Liver (tissue), 9 donors: ENCODE results near the gene ZSCAN21. TPM values are rescaled to one million over a fixed set of nuclear protein-coding genes. Genes with fewer than 3 reads are reported as not detected.

ENCODE experiments used
- DNase-seq: peaks from one replicate; pipeline ENCODE4 v3.0.0-alpha.2; 2017; ENCODE audit warnings: low spot score
- H3K27ac ChIP-seq, 2 donors: one replicate each; pipeline ENCODE4 v1.7.0; 2013; ENCODE audit warnings: inconsistent platforms in 2 of 2, low read length in 2 of 2, control low read depth in 1 of 2, low read depth in 1 of 2, mild to moderate bottlenecking in 1 of 2
- H3K27me3 ChIP-seq, 4 donors: one replicate each; pipeline versions ENCODE4 v1.6.1 to v1.7.0; 2013; ENCODE audit warnings: low read length in 3 of 4, inconsistent platforms in 1 of 4, mild to moderate bottlenecking in 1 of 4, moderate library complexity in 1 of 4; ENCODE audit not compliant: control insufficient read depth in 4 of 4, insufficient read depth in 4 of 4
- H3K36me3 ChIP-seq, 4 donors: one replicate each; pipeline versions ENCODE4 v1.6.1 to v1.7.0; 2013; ENCODE audit warnings: low read length in 3 of 4, mild to moderate bottlenecking in 3 of 4, low read depth in 1 of 4, moderate library complexity in 1 of 4; ENCODE audit not compliant: control insufficient read depth in 4 of 4, insufficient read depth in 3 of 4
- H3K4me1 ChIP-seq, 4 donors: one replicate each; pipeline versions ENCODE4 v1.6.1 to v1.7.0; 2013; ENCODE audit warnings: low read length in 3 of 4, mild to moderate bottlenecking in 3 of 4, moderate library complexity in 1 of 4; ENCODE audit not compliant: control insufficient read depth in 4 of 4, insufficient read depth in 4 of 4
- H3K4me3 ChIP-seq, 3 donors: one replicate each; pipeline versions ENCODE4 v1.6.1 to v1.7.0; 2013; ENCODE audit warnings: low read length in 3 of 3, control low read depth in 1 of 3, low read depth in 1 of 3, mild to moderate bottlenecking in 1 of 3
- H3K9ac ChIP-seq, 2 donors: one replicate each; pipeline ENCODE4 v1.7.0; 2013; ENCODE audit warnings: low read length in 2 of 2, mild to moderate bottlenecking in 2 of 2, moderate library complexity in 2 of 2, control low read depth in 1 of 2, low read depth in 1 of 2
- H3K9me3 ChIP-seq, 4 donors: one replicate each; pipeline versions ENCODE4 v1.6.1 to v1.7.0; 2013; ENCODE audit warnings: low read length in 3 of 4; ENCODE audit not compliant: control insufficient read depth in 4 of 4
- ATF3 ChIP-seq: IDR thresholded peaks from 2 replicates; pipeline ENCODE4 v1.6.1; 2016; ENCODE audit warnings: antibody characterized with exemption
- CTCF ChIP-seq: fragments of 150-350 bp; IDR thresholded peaks from 2 replicates; pipeline ENCODE4 v1.5.1; 2017; ENCODE audit warnings: improper control_type of control experiment, low read depth, low read length; ENCODE audit not compliant: missing input control
- EGR1 ChIP-seq, 2 donors: IDR thresholded peaks; 2 replicates each; pipeline ENCODE4 v1.6.1; 2016 to 2018; ENCODE audit warnings: antibody characterized with exemption in 2 of 2, low read depth in 2 of 2
- FOXA1 ChIP-seq: IDR thresholded peaks from 2 replicates; pipeline ENCODE4 v1.6.1; 2016; ENCODE audit warnings: antibody characterized with exemption
- FOXA2 ChIP-seq: IDR thresholded peaks from 2 replicates; pipeline ENCODE4 v1.6.1; 2016; ENCODE audit warnings: antibody characterized with exemption
- HNF4A ChIP-seq, 2 donors: conservative IDR thresholded peaks; 2 replicates each; pipeline ENCODE4 v1.6.1; 2016; ENCODE audit warnings: antibody characterized with exemption in 2 of 2, mild to moderate bottlenecking in 2 of 2
- HNF4G ChIP-seq: IDR thresholded peaks from 2 replicates; pipeline ENCODE4 v1.6.1; 2016; ENCODE audit warnings: antibody characterized with exemption
- JUND ChIP-seq, 2 donors: IDR thresholded peaks; 2 replicates each; pipeline ENCODE4 v1.6.1; 2016; ENCODE audit warnings: antibody characterized with exemption in 2 of 2
- MAX ChIP-seq: IDR thresholded peaks from 2 replicates; pipeline ENCODE4 v1.6.1; 2016; ENCODE audit warnings: antibody characterized with exemption
- NR2F2 ChIP-seq: IDR thresholded peaks from 2 replicates; pipeline ENCODE4 v1.6.1; 2016; ENCODE audit warnings: antibody characterized with exemption
- RAD21 ChIP-seq, 2 donors: IDR thresholded peaks; 2 replicates each; pipeline ENCODE4 v1.6.1; 2016; ENCODE audit warnings: antibody characterized with exemption in 2 of 2, mild to moderate bottlenecking in 2 of 2
- REST ChIP-seq: IDR thresholded peaks from 2 replicates; pipeline ENCODE4 v1.6.1; 2016; ENCODE audit warnings: antibody characterized with exemption, mild to moderate bottlenecking
- RXRA ChIP-seq, 2 donors: IDR thresholded peaks; 2 replicates each; pipeline ENCODE4 v1.6.1; 2017 to 2018; ENCODE audit warnings: antibody characterized with exemption in 2 of 2, mild to moderate bottlenecking in 1 of 2
- SP1 ChIP-seq: IDR thresholded peaks from 2 replicates; pipeline ENCODE4 v1.6.1; 2018; ENCODE audit warnings: antibody characterized with exemption, mild to moderate bottlenecking
- TAF1 ChIP-seq: conservative IDR thresholded peaks from 2 replicates; pipeline ENCODE4 v1.6.1; 2016; ENCODE audit warnings: antibody characterized with exemption, mild to moderate bottlenecking
- YY1 ChIP-seq: IDR thresholded peaks from 2 replicates; pipeline ENCODE4 v1.6.1; 2016; ENCODE audit warnings: antibody characterized with exemption, mild to moderate bottlenecking
- ZBTB33 ChIP-seq: IDR thresholded peaks from 2 replicates; pipeline ENCODE4 v1.6.1; 2016; ENCODE audit warnings: antibody characterized with exemption
- WGBS: extraction: QIAGEN DNeasy Blood & Tissue Kit; methylation state at CpG from one replicate; pipeline ENCODE4 v1.1.7; 2013; 5-methylcytosine and 5-hydroxymethylcytosine counted together
- polyA plus RNA-seq, 2 donors: library from polyadenylated mRNA; stranded (reverse) in 1 of 2; unstranded in 1 of 2; fragments of 200-250 nt in 1 of 2; fragments of >200 nt in 1 of 2; fragmentation: Nextera tagmentation in 1 of 2; extraction: Ambion mirVana in 1 of 2; gene quantifications; one replicate each; pipeline versions ENCODE4 v1.2.1 to v1.2.3, GENCODE V29; 2013 to 2015
- total RNA-seq, 2 donors: library from RNA; depleted of rRNA; stranded (reverse); fragments of >200 nt; gene quantifications; one replicate each; pipeline ENCODE4 v1.2.3, GENCODE V29; 2014
- donor health status: healthy.
- donor health status: healthy.
- donor health status: healthy.
- donor health status: healthy.
- donor health status: healthy.

The ZSCAN21 gene
- total and polyA plus RNA-seq, 4 donors: 4.6 to 8.6 (median 6.9) TPM

- Histone ChIP-seq H3K4me1 (peaks cover 5 to 15% (median 13%) of the 10 kb centered on the region in 4 donors), H3K27ac (no peak overlapping the region), H3K4me3 (no peak overlapping the region), H3K9ac (no peak overlapping the region), H3K36me3 (peaks cover 21 to 75% (median 65%) of the 10 kb centered on the region in 4 donors), H3K9me3 (peaks cover 20 to 30% (median 22%) of the 10 kb centered on the region in 4 donors), H3K27me3 (no peaks in the 10 kb centered on the region)
- DNase-seq: no peak
- WGBS: 97% methylated on average over 7 of the region's 7 CpGs
- TF ChIP-seq EGR1 (IDR thresholded peaks at IDR 0.05; ENCODE audit: low read depth in 2 of 2) (no peak), NR2F2 (no peak), ZBTB33 (no peak), HNF4A (conservative IDR thresholded peaks at IDR 0.05) (no peak), RAD21 (IDR thresholded peaks at IDR 0.05) (no peak), TAF1 (no peak), REST (no peak), FOXA2 (no peak), YY1 (no peak), MAX (no peak), FOXA1 (no peak), JUND (IDR thresholded peaks at IDR 0.05) (no peak), ATF3 (no peak), RXRA (IDR thresholded peaks at IDR 0.05) (no peak), SP1 (no peak), HNF4G (no peak), CTCF (no peak)
Measured at GRCh38 chr7:100074841-100075240, 25.3 kb downstream of the ZSCAN21 start.

- Histone ChIP-seq H3K4me1 (peaks cover 11 to 20% (median 19%) of the 10 kb centered on the region in 4 donors), H3K27me3 (no peaks in the 10 kb centered on the region), H3K9me3 (peaks cover 20 to 25% (median 22%) of the 10 kb centered on the region in 4 donors), H3K36me3 (peaks cover 19 to 69% (median 59%) of the 10 kb centered on the region in 4 donors), H3K9ac (no peak overlapping the region), H3K4me3 (no peak overlapping the region), H3K27ac (no peak overlapping the region)
- DNase-seq: no peak
- 97% methylated on average over 6 of the region's 6 CpGs for WGBS
- TF ChIP-seq SP1: no peak
- TF ChIP-seq YY1: no peak
- TF ChIP-seq RXRA (IDR thresholded peaks at IDR 0.05): no peak
- no peak for TF ChIP-seq FOXA2
- no peak for TF ChIP-seq NR2F2
- no peak for TF ChIP-seq ZBTB33
- TF ChIP-seq JUND (IDR thresholded peaks at IDR 0.05): no peak
- TF ChIP-seq REST: no peak
Measured at GRCh38 chr7:100075418-100075817, 25.8 kb downstream of the ZSCAN21 start.
